ENCODE data around the gene KRTAP10-5.
"Not testable (repeated sequence)": the region's sequence is repeated elsewhere in the genome, so short reads cannot be mapped to it uniquely, and the experiment has no call there.

Gene KRTAP10-5

GRCh38 chr21:44610157-44610843 lies 29.9 kb upstream of the KRTAP10-5 start:
- not testable (repeated sequence) for DNase-seq

GRCh38 chr21:44609193-44609592 lies 28.8 kb upstream of the KRTAP10-5 start:
- no peak for DNase-seq

GRCh38 chr21:44606495-44606894 lies 26.1 kb upstream of the KRTAP10-5 start:
- no peak for DNase-seq

- no peak for DNase-seq
Measured at GRCh38 chr21:44603911-44604310, 23.5 kb upstream of the KRTAP10-5 start.

- no peak for DNase-seq
Measured at GRCh38 chr21:44603109-44603875, 22.9 kb upstream of the KRTAP10-5 start.

GRCh38 chr21:44602463-44602850 lies 22.1 kb upstream of the KRTAP10-5 start:
- no peak for DNase-seq

- DNase-seq = no peak
Measured at GRCh38 chr21:44601596-44602462, 21.4 kb upstream of the KRTAP10-5 start.

GRCh38 chr21:44601091-44601490 lies 20.7 kb upstream of the KRTAP10-5 start:
- DNase-seq = not testable (repeated sequence)

- DNase-seq = not testable (repeated sequence)
Measured at GRCh38 chr21:44600118-44600978, 19.9 kb upstream of the KRTAP10-5 start, which contains the start of gene KRTAP10-7. KRTAP10-7 (plus strand) TSS chr21:44600597; CDS start chr21:44600622, 25 bp downstream.

- no peak for DNase-seq
Measured at GRCh38 chr21:44599264-44600029, 19.0 kb upstream of the KRTAP10-5 start.

- no peak for DNase-seq
Measured at GRCh38 chr21:44598061-44598460, 17.7 kb upstream of the KRTAP10-5 start.

GRCh38 chr21:44596068-44596725 lies 15.8 kb upstream of the KRTAP10-5 start:
- DNase-seq = no peak

GRCh38 chr21:44595524-44595923 lies 15.1 kb upstream of the KRTAP10-5 start:
- DNase-seq = no peak

- no peak for DNase-seq
Measured at GRCh38 chr21:44594406-44594916, 14.1 kb upstream of the KRTAP10-5 start.

GRCh38 chr21:44593598-44594405 lies 13.4 kb upstream of the KRTAP10-5 start:
- DNase-seq = no peak

GRCh38 chr21:44592446-44593311 lies 12.3 kb upstream of the KRTAP10-5 start, which contains the start of gene KRTAP10-6:
KRTAP10-6 (minus strand) TSS chr21:44592505; CDS start chr21:44592484, 21 bp downstream.
- no peak for DNase-seq

- DNase-seq = not testable (repeated sequence)
Measured at GRCh38 chr21:44591801-44592130, 11.4 kb upstream of the KRTAP10-5 start.
